Measurements from ENCODE around the gene SMARCA2.

The SMARCA2 gene

DNA sequence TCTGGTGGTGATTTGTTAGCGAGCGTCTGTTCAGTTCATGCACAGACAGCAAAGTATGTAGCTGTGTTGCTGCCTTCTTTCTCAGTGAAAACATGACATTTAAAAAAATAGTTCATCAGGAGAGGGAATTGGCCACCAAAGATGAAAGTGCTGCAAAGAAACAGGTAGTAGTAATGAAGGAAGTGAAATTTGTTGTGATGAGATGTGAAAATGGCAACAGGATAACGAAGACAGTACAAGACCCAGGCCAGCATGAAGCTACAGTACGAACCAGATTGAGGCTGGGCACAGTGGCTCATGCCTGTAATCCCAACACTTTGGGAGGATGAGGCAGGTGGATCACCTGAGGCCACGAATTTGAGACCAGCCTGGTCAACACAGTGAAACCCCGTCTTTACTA lies 136.0 kb downstream of the SMARCA2 start:
- no peak for DNase-seq

DNA sequence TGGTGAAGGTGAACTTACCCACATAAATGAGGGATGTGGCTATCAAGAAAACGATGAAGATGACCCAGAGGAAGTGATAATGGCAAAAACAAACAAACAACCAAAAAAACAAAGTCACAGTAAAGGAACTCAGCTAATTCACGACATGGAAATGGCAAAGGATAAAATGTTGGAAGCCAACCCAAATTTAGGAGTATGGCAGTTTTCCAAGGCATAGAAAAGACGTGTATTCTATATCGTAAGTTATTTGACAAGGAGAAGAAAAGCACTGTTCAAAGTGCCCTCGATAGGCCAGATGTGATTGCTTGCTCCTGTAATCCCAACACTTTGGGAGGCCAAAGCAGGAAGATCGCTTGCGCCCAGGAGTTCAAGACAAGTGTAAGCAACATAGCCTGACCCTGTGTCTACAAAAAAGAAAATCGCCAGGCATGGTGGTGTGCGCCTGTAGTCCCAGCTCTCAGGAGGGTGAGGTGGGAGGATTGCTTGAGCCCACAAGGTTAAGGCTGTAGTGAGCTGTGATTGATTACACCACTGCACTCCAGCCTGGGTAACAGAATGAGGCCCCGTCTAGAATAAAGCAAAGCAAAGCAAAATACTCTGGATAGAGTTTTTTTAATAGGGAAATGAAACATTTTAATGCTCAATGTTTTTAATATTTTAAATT lies 138.0 kb downstream of the SMARCA2 start:
- DNase-seq, result no peak

GRCh38 chr9:2153630-2154217 lies 138.6 kb downstream of the SMARCA2 start:
- no peak for DNase-seq

DNA sequence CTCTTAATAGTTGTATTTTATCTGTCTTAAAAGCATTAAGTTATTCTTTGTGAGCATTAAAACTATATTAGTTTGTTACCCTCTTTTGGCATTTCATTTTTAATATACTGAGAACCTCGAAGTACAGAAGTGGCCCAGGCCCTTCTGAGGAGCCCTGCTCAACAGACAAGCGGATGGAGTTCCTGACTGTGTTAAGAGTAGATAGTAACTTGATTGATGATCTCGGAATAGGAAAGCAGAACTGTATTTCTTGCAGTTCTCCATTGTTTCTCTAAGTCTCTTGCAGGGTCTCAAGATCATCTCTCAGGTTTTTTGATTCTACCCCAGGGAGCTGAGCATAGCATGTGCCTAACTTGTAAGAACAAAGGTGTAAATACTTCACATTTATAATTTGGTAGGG lies 139.6 kb downstream of the SMARCA2 start:
- no peak for DNase-seq

DNA sequence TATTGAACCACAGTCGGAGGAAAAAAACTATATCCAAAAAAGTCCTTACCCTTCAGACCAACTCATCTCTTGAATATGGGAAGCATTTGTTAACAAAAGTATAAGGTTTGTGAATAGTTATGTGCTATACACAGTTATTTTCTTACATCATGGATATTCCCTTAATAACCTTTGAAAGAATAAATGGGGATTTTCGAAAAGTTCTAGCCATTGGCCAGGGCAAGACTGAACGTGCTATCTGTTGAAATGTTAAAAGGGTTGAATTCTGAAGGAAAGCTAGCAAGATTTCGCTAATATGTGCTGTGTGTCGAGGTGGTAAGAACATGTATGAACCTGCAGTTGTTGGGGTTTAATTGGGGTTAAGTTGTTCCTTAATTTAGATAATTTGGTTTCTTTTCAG lies 140.8 kb downstream of the SMARCA2 start:
- no peak for DNase-seq

GRCh38 chr9:2157277-2158110 lies 142.3 kb downstream of the SMARCA2 start:
- DNase-seq, result no peak

- no peak for DNase-seq
Observed at GRCh38 chr9:2158111-2158610, 143.0 kb downstream of the SMARCA2 start.

- no peak for DNase-seq
Observed at GRCh38 chr9:2158766-2159430, 143.8 kb downstream of the SMARCA2 start.

GRCh38 chr9:2159521-2160454 lies 144.6 kb downstream of the SMARCA2 start:
- DNase-seq, result no peak

DNA sequence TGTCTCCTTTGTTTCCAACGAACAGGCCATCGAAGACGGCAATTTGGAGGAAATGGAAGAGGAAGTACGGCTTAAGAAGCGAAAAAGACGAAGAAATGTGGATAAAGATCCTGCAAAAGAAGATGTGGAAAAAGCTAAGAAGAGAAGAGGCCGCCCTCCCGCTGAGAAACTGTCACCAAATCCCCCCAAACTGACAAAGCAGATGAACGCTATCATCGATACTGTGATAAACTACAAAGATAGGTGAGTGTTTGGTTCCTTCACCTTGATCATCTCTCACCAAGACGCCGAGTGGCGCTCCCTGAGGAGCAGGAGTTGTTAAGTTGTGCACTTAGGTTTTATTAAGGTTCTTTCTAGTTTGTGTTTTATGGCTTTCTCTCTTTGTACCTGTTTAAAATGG lies 146.5 kb downstream of the SMARCA2 start:
- no peak for DNase-seq

- no peak for DNase-seq
Observed at GRCh38 chr9:2163231-2163885, 148.2 kb downstream of the SMARCA2 start.

DNA sequence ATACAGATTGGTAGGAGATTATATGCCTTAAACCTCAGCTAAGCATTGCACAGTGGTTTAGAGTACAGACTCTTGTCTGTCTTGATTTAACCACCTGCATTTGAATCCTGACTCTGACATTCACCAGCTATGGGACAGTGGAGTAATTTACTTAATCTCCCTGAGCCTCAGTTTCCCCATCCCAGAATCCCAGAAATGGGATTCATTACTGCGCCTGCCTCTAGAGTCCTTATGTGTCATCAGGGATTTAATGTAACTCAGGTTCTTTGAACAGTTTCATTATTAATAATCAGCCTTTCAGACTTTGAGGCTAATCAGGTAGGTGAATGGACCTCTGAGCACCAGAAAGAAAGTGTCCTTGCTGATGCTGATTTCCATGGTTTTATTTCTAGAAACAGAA lies 149.1 kb downstream of the SMARCA2 start:
- DNase-seq, result no peak

- no peak for DNase-seq
Observed at GRCh38 chr9:2166203-2166602, 151.1 kb downstream of the SMARCA2 start.

- no peak for DNase-seq
Observed at GRCh38 chr9:2169035-2169434, 153.9 kb downstream of the SMARCA2 start.

DNA sequence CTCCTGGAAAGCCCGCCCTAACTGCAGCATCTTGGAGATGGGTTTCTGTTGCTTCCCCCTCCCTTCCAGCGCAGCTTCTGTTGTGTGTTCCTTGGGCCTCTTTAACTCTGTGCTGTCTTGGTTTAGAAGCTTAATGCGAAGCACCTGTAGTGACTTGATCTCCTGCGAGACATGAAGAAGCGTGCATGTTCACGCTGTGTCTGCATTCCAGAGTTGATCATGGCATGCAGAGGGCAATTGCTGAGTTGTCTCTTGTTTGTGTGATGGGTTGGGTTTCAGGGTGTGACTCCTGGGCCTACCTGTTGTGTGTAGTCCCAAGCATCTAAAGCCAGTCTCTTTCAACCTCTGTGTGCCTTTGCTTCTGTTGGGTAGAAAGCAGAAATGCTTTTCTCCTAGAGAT lies 155.6 kb downstream of the SMARCA2 start:
- DNase-seq, result no peak

DNA sequence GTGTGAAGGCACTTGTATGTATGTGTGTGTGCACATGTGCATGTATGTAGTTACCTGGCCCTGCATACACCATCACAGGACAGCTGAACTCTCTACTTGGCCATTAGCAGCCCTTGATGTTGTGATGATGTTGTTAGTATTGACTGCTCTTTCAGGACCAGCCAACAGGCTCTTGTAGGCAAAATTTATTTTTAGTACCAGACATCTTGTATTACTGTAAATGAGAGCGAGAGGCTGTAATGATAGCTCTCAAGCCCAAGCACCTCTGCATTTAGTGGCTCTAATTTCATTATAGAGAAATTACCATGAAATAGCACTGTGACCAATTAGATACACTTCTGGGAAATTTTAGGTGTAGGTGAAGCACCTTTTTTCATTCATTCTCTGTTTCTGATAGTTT lies 158.0 kb downstream of the SMARCA2 start:
- DNase-seq, result no peak

DNA sequence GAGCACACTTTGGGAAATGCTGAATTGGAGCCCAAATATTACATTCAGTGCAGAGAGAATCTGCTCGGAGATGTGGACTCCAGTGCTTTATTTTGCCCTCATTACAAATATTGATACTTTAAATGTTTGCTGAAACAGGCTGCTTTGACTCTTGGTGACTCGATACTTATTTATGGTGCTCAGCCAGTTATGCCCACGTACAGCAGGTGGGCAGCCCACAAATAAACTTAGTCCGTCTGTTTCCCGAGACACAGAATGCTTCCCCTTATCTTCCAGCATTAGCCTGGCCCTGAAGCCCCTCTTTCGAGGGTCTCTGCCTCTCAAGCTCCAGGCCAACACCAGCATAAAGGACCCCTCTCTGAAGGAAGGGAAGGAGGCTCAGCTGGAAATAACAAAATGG lies 158.7 kb downstream of the SMARCA2 start:
- DNase-seq, result no peak

DNA sequence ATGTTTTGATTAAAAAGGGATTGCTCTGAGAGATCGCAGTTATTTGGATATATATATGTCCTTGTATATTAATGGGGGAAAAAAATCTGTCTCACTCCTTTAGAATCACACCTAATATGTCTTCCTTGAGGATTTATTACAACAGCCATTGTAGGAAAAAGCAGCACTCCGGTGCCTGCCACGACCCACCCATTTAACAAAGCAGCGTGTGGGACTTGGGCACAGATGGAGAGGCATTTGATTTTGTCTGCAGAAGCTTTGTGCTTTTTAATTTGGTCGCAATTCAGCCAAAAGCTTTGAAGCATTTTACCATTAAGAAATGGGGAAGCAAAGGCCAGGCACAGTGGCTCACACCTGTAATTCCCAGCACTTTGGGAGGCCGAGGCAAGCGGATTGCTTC lies 159.2 kb downstream of the SMARCA2 start:
- DNase-seq, result no peak

GRCh38 chr9:2174911-2175310 lies 159.8 kb downstream of the SMARCA2 start:
- no peak for DNase-seq

GRCh38 chr9:2177121-2177520 lies 162.0 kb downstream of the SMARCA2 start:
- no peak for DNase-seq

- no peak for DNase-seq
Observed at GRCh38 chr9:2178034-2178734, 163.0 kb downstream of the SMARCA2 start.

All from NCI-H1694 treated with DMSO at 0.1 percent for 48 hours (cell line).